HUES64 (cell line): ENCODE results near the gene TMTC1.
"Not testable (repeated sequence)": the region's sequence is repeated elsewhere in the genome, so short reads cannot be mapped to it uniquely, and the experiment has no call there.

ENCODE experiments used
- H3K27ac ChIP-seq: 2 replicates; pipeline ENCODE4 v1.7.0; 2013; ENCODE audit warnings: low read depth, low read length, inconsistent platforms
- H3K27me3 ChIP-seq: 2 replicates; pipeline ENCODE4 v1.6.1; 2013; ENCODE audit warnings: mild to moderate bottlenecking, low read length; ENCODE audit not compliant: insufficient read depth
- H3K36me3 ChIP-seq: 2 replicates; pipeline ENCODE4 v1.6.1; 2013; ENCODE audit warnings: mild to moderate bottlenecking, low read length; ENCODE audit not compliant: insufficient read depth
- H3K4me1 ChIP-seq: 2 replicates; pipeline ENCODE4 v1.6.1; 2013; ENCODE audit warnings: mild to moderate bottlenecking, low read length, moderate library complexity; ENCODE audit not compliant: insufficient read depth
- H3K4me3 ChIP-seq: 2 replicates; pipeline ENCODE4 v1.5.1; 2013; ENCODE audit warnings: mild to moderate bottlenecking, low read length, moderate library complexity
- H3K9ac ChIP-seq: 2 replicates; pipeline ENCODE4 v1.6.1; 2013; ENCODE audit warnings: mild to moderate bottlenecking, low read depth, low read length
- H3K9me3 ChIP-seq: 2 replicates; pipeline ENCODE4 v1.6.1; 2013; ENCODE audit warnings: low read depth, low read length; ENCODE audit not compliant: insufficient read depth
- WGBS: fragments of 150-250, 120-280 bp; methylation state at CpG from one replicate; pipeline ENCODE4 v1.1.7; 2013; ENCODE audit warnings: missing lambda C conversion rate; 5-methylcytosine and 5-hydroxymethylcytosine counted together

Gene TMTC1

DNA sequence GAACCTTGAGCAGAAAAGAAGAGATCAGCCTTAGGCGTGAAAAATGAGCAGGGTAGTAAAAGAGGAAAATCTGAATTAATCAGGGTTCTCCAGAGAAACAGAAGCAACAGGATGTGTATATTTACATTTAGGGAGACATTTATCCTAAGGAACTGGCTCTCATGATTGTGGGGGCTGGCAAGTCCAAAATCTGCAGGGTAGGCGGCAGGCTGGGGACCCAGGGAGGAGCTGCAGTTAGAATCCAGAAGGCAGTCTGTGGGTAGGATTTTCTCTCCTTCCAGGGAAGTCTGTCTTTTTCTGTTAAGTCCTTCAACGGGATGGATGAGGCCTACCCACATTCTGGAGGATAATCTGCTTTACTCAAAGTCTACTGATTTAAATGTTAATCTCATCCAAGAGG lies 218.8 kb downstream of the TMTC1 start:
- WGBS = 94% methylated on average over 3 of the region's 3 CpGs
- Histone ChIP-seq H3K9ac (no peak overlapping the region), H3K27ac (no peak overlapping the region), H3K27me3 (no peaks in the 10 kb centered on the region), H3K36me3 (no peaks in the 10 kb centered on the region), H3K4me1 (peaks cover 10% of the 10 kb centered on the region), H3K4me3 (no peak overlapping the region), H3K9me3 (peaks cover 4% of the 10 kb centered on the region; the same call in 1 of the 2 replicates)

DNA sequence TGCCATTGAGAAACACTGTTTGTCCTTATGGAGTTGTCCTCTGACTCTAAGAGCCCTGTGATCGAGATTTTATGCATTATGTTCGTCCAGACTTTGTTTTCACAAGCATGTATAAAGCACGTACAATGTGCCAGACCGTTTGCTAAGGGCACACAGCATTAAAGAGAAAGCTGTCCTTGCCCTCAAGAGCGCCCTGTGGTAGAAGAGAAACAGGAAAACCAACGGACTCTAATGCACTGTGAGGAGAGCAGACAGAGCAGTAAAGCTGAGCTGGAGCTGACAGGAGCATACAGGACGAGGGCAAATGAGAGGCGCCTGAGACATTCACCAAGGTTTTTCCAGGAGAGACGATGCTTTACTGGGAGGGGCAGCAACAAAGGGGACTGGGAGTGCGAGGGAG lies 220.1 kb downstream of the TMTC1 start:
- Histone ChIP-seq H3K9ac (no peak overlapping the region), H3K27ac (no peak overlapping the region), H3K4me3 (no peak overlapping the region), H3K36me3 (no peaks in the 10 kb centered on the region), H3K4me1 (peaks cover 17% of the 10 kb centered on the region), H3K27me3 (no peaks in the 10 kb centered on the region), H3K9me3 (peaks cover 4% of the 10 kb centered on the region; the same call in 1 of the 2 replicates)
- 82% methylated on average over 10 of the region's 10 CpGs for WGBS

DNA sequence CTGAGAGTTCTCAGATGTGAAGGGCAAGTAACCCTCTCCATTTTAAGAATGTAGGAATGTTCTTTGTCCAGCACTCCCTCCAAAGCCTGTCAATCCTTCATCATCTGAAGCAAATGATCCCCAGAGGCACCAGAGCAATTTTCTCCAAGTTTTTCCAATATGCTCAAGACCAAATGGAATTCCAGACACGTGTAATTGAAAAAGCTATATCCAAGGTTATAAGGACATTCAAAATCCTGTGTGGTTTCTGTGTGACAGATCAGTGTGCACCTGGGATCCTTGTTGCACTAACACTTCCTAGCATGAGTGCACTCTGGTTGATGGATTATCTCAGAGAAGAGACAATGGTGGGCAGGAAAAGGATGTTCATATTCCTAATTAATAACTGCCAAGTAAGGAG lies 220.7 kb downstream of the TMTC1 start:
- peaks cover 17% of the 10 kb centered on the region for H3K4me1 ChIP-seq
- 95% methylated on average over 1 of the region's 1 CpG for WGBS

DNA sequence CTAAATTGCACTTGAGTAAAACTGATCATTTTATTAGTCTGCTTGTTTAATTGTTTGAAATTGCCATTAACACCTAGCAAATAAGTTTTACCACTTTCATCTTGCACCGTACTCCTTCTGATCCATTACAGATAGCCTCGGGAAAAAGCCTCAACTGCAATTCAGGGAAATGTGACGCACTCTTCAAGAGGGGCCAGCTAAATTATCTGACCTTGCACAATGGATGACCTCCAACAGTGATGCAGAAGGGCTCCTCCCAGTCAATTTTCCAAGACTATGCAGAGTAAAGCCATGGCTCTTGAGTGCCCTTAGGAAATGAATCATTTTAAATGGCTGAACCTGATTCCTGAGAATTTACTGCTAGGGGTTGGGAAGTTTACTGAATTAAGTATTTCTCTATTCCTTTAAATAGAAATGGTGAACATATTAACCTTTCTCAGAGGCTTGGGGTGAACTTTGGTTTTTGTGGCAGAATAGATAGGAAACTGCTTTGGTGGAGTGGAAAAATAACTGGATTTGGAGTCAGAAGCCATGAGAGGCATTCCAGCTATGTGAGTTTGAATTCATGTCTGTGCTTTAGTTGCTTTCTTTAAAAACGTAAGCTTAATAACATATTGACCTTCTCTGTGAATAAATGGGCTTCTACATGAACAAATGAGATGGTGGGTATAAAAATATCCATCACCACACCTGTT lies 221.5 kb downstream of the TMTC1 start:
- Histone ChIP-seq H3K9me3 (peaks cover 4% of the 10 kb centered on the region; the same call in 1 of the 2 replicates), H3K27ac (no peak overlapping the region), H3K36me3 (no peaks in the 10 kb centered on the region), H3K4me1 (peaks cover 17% of the 10 kb centered on the region), H3K4me3 (no peak overlapping the region), H3K27me3 (no peaks in the 10 kb centered on the region), H3K9ac (no peak overlapping the region)
- WGBS = 80% methylated on average over 3 of the region's 4 CpGs

More for the DNA sequence above, 220.7 kb downstream of the TMTC1 start:
- Histone ChIP-seq H3K27me3 (no peaks in the 10 kb centered on the region), H3K27ac (no peak overlapping the region), H3K4me3 (no peak overlapping the region), H3K36me3 (no peaks in the 10 kb centered on the region), H3K9me3 (peaks cover 4% of the 10 kb centered on the region; the same call in 1 of the 2 replicates), H3K9ac (no peak overlapping the region)

DNA sequence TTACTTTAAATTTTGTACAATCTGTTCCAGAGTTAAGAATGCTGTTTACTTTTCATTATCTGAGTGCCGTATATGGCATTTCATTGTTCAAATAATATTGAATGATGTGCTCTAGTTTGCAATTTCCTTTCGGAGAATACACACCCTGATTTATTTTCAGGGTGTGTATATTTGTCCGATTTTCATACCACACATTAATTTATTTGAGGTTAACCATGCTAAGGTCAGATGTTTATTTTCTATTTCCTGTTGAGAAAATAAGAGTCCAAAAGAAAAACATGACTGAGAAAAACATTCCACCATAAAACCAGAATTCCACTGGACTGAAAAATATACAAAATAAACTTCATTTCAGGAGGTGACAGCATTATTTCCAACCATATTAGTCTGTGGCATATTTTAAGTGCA lies 222.1 kb downstream of the TMTC1 start:
- no peak overlapping the region for H3K4me3 ChIP-seq
- H3K27me3 ChIP-seq = no peaks in the 10 kb centered on the region
- H3K9ac ChIP-seq = no peak overlapping the region
- WGBS = 100% methylated on average over 1 of the region's 3 CpGs
- H3K36me3 ChIP-seq = no peaks in the 10 kb centered on the region
- H3K27ac ChIP-seq = no peak overlapping the region
- peaks cover 4% of the 10 kb centered on the region; the same call in 1 of the 2 replicates for H3K9me3 ChIP-seq
- H3K4me1 ChIP-seq = peaks cover 17% of the 10 kb centered on the region

DNA sequence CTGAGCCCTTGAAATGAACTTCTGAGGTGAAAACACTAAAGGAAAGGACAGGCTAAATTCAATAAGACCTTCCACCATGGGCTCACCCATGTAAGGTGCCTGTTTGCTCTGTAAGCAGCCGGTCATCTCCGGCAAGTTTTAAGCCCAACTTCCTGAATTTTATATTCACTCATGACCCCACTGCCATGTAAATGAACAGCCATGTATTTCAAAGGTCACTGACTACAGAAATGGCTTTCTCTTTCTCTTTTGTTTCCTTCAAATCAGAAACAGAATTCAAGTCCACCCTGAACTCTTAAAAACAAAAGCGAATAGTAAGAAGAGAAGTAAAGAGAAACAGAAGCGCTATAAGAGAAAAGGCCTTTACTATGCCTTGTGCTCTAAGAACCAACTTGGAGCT lies 224.5 kb downstream of the TMTC1 start:
- H3K9me3 ChIP-seq = no peaks in the 10 kb centered on the region
- 69% methylated on average over 4 of the region's 4 CpGs for WGBS
- no peak overlapping the region for H3K27ac ChIP-seq

DNA sequence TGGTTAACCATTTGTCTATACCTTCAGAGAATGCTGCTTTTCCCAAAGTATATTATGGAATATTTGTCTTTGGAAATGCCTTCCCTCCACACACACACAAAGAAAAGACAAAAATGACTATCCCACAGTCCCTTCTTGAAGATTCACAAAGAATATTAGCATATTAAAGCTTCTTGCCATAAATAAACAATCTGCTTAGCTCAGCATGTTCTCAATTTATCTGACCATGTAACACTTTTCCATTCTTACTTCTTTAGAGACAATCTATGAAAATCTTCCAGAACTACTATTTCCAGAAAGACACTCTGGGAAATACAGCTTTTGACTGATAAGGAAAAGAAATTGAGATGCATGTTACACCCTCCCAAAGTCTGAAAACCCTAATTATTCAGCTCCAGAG lies 227.4 kb downstream of the TMTC1 start:
- H3K27ac ChIP-seq = no peak overlapping the region
- H3K27me3 ChIP-seq = no peaks in the 10 kb centered on the region
- no peaks in the 10 kb centered on the region for H3K36me3 ChIP-seq
- H3K4me1 ChIP-seq = peaks cover 23% of the 10 kb centered on the region
- H3K4me3 ChIP-seq = no peak overlapping the region
- no peak overlapping the region for H3K9ac ChIP-seq
- H3K9me3 ChIP-seq = no peaks in the 10 kb centered on the region

More for the DNA sequence above, 224.5 kb downstream of the TMTC1 start:
- Histone ChIP-seq H3K9ac (no peak overlapping the region), H3K27me3 (no peaks in the 10 kb centered on the region), H3K36me3 (no peaks in the 10 kb centered on the region), H3K4me3 (no peak overlapping the region), H3K4me1 (peaks cover 22% of the 10 kb centered on the region)

DNA sequence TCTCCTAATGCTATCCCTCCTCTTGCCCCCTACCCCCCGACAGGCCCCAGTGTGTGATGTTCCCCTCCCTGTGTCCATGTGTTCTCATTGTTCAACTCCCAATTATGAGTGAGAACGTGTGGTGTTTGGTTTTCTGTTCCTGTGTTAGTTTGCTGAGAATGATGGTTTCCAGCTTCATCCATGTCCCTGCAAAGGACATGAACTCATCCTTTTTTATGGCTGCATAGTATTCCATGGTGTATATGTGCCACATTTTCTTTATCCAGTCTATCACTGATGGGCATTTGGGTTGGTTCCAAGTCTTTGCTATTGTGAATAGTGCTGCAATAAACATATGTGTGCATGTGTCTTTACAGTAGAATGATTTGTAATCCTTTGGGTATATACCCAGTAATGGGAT lies 228.3 kb downstream of the TMTC1 start:
- H3K4me1 ChIP-seq = peaks cover 23% of the 10 kb centered on the region
- H3K4me3 ChIP-seq, H3K9ac ChIP-seq, H3K36me3 ChIP-seq, H3K9me3 ChIP-seq, H3K27me3 ChIP-seq, H3K27ac ChIP-seq: not testable (repeated sequence)
- 100% methylated on average over 1 of the region's 2 CpGs for WGBS

DNA sequence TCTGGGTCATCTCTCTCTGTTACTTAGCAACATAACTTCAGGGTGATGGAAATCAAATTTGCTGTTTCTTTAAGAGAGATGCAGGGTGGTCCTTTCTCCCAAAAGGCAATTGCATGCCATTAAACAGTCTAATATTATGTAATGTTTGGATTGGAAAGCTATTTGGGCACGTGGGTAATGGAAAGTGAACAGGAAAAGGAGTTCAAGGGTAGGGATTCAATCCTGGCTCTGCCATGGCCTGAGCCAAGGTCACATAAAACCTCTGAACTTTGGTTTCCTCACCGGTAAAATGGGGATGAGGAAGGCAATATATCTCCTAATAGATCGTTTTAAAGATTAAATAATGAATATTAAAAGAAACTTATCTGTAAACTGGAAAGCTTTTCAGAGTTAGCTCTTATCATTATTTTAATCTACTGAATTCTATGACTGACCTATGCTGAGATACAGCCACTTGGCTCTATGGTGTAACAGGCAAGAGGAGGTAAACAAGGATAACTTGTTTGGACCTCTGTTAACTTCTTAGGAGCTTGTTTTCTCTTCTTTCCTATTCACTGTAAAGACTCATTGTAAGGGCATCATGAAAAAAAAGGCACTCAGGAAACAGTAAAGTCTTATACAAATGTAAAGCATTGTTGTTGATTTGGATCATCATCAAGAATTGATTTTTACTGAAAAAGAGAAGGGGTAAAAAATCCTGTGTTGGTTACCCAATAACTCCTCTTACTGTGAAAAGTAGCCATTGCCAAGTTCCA lies 230.6 kb downstream of the TMTC1 start:
- H3K36me3 ChIP-seq = no peaks in the 10 kb centered on the region
- no peaks in the 10 kb centered on the region for H3K27me3 ChIP-seq
- no peaks in the 10 kb centered on the region for H3K9me3 ChIP-seq
- 87% methylated on average over 2 of the region's 3 CpGs for WGBS
- peaks cover 13% of the 10 kb centered on the region; the same call in 1 of the 2 replicates for H3K4me1 ChIP-seq
- no peak overlapping the region for H3K9ac ChIP-seq
- H3K27ac ChIP-seq = no peak overlapping the region
- H3K4me3 ChIP-seq = no peak overlapping the region

DNA sequence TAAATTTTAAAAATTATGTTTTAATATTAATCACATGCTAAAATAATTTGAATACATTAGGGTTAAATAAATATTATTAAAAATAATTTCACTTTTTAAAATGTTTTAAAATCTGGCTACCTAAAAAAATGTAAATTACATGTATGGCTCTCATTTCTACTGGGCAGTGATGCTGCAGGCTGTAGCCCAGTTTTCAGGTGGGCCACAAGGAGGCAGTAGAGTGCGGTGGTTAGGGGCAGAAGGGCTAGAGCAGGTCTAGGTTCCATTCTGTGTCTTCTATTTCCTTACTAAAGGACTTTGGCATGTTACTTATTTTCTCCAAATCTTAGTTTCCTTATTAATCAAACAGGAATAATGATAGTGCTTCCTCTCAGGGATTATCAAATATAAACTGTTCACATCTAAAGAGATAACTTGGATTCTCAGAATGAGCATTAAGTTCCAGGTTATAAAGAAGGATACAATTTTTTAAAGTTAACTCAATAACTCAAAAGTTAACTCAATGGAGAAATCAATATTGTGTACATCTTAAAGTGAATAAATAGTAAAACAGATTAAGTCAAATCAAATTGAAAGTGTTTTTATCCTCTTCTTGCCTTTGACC lies 231.3 kb downstream of the TMTC1 start:
- peaks cover 14% of the 10 kb centered on the region for H3K4me1 ChIP-seq
- H3K9me3 ChIP-seq = no peaks in the 10 kb centered on the region
- H3K4me3 ChIP-seq = no peak overlapping the region
- H3K9ac ChIP-seq = no peak overlapping the region
- WGBS = 0% methylated on average over 1 of the region's 1 CpG
- no peaks in the 10 kb centered on the region for H3K27me3 ChIP-seq
- H3K27ac ChIP-seq = no peak overlapping the region
- H3K36me3 ChIP-seq = no peaks in the 10 kb centered on the region

DNA sequence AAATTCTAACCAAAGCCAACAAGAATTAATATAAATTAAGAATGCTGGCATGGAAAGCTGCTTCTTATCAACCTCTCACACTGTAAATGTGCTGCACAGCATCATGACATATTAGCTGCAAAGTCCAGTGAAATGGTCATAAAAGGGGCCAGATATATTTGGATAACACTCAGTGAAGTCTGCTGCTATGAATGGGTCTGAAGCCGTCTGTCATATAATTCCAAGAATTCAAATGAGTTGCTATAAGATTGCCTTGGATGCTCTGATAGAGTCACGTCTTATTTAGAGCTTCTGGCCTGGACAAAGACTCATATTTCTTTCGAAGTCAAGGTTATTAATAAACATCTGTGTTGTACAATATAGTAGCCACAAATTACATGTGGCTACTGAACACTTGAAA lies 231.9 kb downstream of the TMTC1 start:
- no peak overlapping the region for H3K9ac ChIP-seq
- H3K27ac ChIP-seq = no peak overlapping the region
- H3K27me3 ChIP-seq = no peaks in the 10 kb centered on the region
- peaks cover 20% of the 10 kb centered on the region for H3K4me1 ChIP-seq
- 96% methylated on average over 3 of the region's 3 CpGs for WGBS
- H3K36me3 ChIP-seq = no peaks in the 10 kb centered on the region
- no peaks in the 10 kb centered on the region for H3K9me3 ChIP-seq
- H3K4me3 ChIP-seq = no peak overlapping the region
